Sigmoid colon (tissue), 7 donors: ENCODE results near the gene CELF1. TPM values are rescaled to one million over a fixed set of nuclear protein-coding genes. Genes with fewer than 3 reads are reported as not detected.

ENCODE experiments used
- DNase-seq: peaks from one replicate; pipeline ENCODE4 v3.0.0-alpha.2; 2019
- H3K27ac ChIP-seq, 4 donors: fragments of 200-600 bp; sonication (generic); one replicate each; pipeline ENCODE4 v1.5.1; 2016 to 2019; ENCODE audit warnings: mild to moderate bottlenecking in 1 of 4
- H3K27me3 ChIP-seq, 3 donors: fragments of 200-600 bp; sonication (generic); one replicate each; pipeline ENCODE4 v1.5.1; 2019; ENCODE audit warnings: mild to moderate bottlenecking in 1 of 3
- H3K36me3 ChIP-seq, 4 donors: fragments of 200-600 bp; sonication (generic); one replicate each; pipeline ENCODE4 v1.5.1; 2016 to 2019
- H3K4me1 ChIP-seq, 4 donors: fragments of 200-600 bp; sonication (generic); one replicate each; pipeline ENCODE4 v1.5.1; 2017 to 2019
- H3K4me3 ChIP-seq, 4 donors: fragments of 200-600 bp; sonication (generic); one replicate each; pipeline ENCODE4 v1.5.1; 2017 to 2019; ENCODE audit warnings: mild to moderate bottlenecking in 2 of 4, moderate library complexity in 1 of 4
- H3K9me3 ChIP-seq, 4 donors: fragments of 200-600 bp in 3 of 4; sonication (generic) in 3 of 4; one replicate each; pipeline versions ENCODE4 v1.5.1 to v1.6.1; 2013 to 2019
- EP300 ChIP-seq, 4 donors: sonication (generic); formaldehyde crosslinking; IDR thresholded peaks; one replicate each; pipeline ENCODE4 v1.6.1; 2017; ENCODE audit warnings: antibody characterized with exemption in 4 of 4
- POLR2A ChIP-seq, 2 donors: fragments of 450-650 bp; IDR thresholded peaks; one replicate each; pipeline ENCODE4 v1.6.1; 2016; ENCODE audit warnings: antibody characterized with exemption in 2 of 2, mild to moderate bottlenecking in 2 of 2, moderate library complexity in 2 of 2
- POLR2AphosphoS5 ChIP-seq, 4 donors: sonication (generic); formaldehyde crosslinking; IDR thresholded peaks; one replicate each; pipeline ENCODE4 v1.6.1; 2017; ENCODE audit warnings: antibody characterized with exemption in 4 of 4
- WGBS, 2 donors: extraction: QIAGEN DNeasy Blood & Tissue Kit; methylation state at CpG; one replicate each; pipeline ENCODE4 v1.1.7; 2013; 5-methylcytosine and 5-hydroxymethylcytosine counted together
- intact Hi-C: fragments of 100-400 bp; cut with DNase I; formaldehyde crosslinking; loops from one replicate; pipeline ENCODE4 v1.15.1; 2023
- polyA plus RNA-seq, 3 donors: library from polyadenylated mRNA; stranded (reverse); fragments of 200-250 nt; gene quantifications; one replicate each; pipeline ENCODE4 v1.2.3, GENCODE V29; 2013
- total RNA-seq, 4 donors: library from RNA; depleted of rRNA; stranded (reverse); fragments of >200 nt; gene quantifications; one replicate each; pipeline ENCODE4 v1.1.0, GENCODE V29; 2016
- TF ChIP-seq, protein P1 (sequence below), 4 experiments: fragments of 450-650 bp in 3 of 4; fragments of 200-600 bp in 1 of 4; IDR thresholded peaks; one replicate each; pipeline ENCODE4 v1.5.1; 2016 to 2019; ENCODE audit warnings: antibody characterized with exemption in 4 of 4, mild to moderate bottlenecking in 3 of 4, moderate library complexity in 2 of 4
- donor health status: healthy with polysubstance abuse.
- donor health status: Bipolar disorder and iron deficiency.
- donor health status: healthy.

The CELF1 gene
- total and polyA plus RNA-seq, 7 donors, result 9.0 to 188 (median 87.2) TPM

- H3K4me1 ChIP-seq, result peaks cover 0 to 8% (median 0%) of the 10 kb centered on the region in 4 donors
- H3K27ac ChIP-seq, result no peak overlapping the region
- DNase-seq, result no peak
- H3K27me3 ChIP-seq, result no peaks in the 10 kb centered on the region
- 82 to 89% methylated on average over 4 of the region's 4 CpGs for WGBS, 2 donors
- no peak for TF ChIP-seq POLR2AphosphoS5 (IDR thresholded peaks at IDR 0.05)
- TF ChIP-seq, protein P1, sequence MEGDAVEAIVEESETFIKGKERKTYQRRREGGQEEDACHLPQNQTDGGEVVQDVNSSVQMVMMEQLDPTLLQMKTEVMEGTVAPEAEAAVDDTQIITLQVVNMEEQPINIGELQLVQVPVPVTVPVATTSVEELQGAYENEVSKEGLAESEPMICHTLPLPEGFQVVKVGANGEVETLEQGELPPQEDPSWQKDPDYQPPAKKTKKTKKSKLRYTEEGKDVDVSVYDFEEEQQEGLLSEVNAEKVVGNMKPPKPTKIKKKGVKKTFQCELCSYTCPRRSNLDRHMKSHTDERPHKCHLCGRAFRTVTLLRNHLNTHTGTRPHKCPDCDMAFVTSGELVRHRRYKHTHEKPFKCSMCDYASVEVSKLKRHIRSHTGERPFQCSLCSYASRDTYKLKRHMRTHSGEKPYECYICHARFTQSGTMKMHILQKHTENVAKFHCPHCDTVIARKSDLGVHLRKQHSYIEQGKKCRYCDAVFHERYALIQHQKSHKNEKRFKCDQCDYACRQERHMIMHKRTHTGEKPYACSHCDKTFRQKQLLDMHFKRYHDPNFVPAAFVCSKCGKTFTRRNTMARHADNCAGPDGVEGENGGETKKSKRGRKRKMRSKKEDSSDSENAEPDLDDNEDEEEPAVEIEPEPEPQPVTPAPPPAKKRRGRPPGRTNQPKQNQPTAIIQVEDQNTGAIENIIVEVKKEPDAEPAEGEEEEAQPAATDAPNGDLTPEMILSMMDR (IDR thresholded peaks at IDR 0.05), result no peak
- TF ChIP-seq POLR2A (IDR thresholded peaks at IDR 0.05), result no peak
- TF ChIP-seq EP300 (IDR thresholded peaks at IDR 0.05), result no peak
- no peaks in the 10 kb centered on the region for H3K9me3 ChIP-seq
- intact Hi-C loops, result no loop called here
- H3K4me3 ChIP-seq, result no peak overlapping the region
- H3K36me3 ChIP-seq, result no peaks in the 10 kb centered on the region
Measured at GRCh38 chr11:47451436-47451835, 101.5 kb downstream of the CELF1 start.

GRCh38 chr11:47449541-47449940 lies 103.4 kb downstream of the CELF1 start:
- Histone ChIP-seq H3K27me3 (no peaks in the 10 kb centered on the region), H3K4me1 (peaks cover 0 to 6% (median 0%) of the 10 kb centered on the region in 4 donors), H3K27ac (no peak overlapping the region), H3K36me3 (no peaks in the 10 kb centered on the region), H3K4me3 (no peak overlapping the region), H3K9me3 (no peaks in the 10 kb centered on the region)
- intact Hi-C loops, result no loop called here
- TF ChIP-seq POLR2A (IDR thresholded peaks at IDR 0.05) (no peak), POLR2AphosphoS5 (IDR thresholded peaks at IDR 0.05) (no peak), EP300 (IDR thresholded peaks at IDR 0.05) (no peak)
- TF ChIP-seq, protein P1 (IDR thresholded peaks at IDR 0.05), result no peak
- 86 to 89% methylated on average over 8 of the region's 8 CpGs for WGBS, 2 donors
- no peak for DNase-seq

GRCh38 chr11:47448566-47449427 lies 104.1 kb downstream of the CELF1 start, which contains the start of gene RAPSN:
RAPSN (minus strand) TSS chr11:47449136; CDS start chr11:47448964, 172 bp downstream.
- Histone ChIP-seq H3K4me1 (no peaks in the 10 kb centered on the region), H3K4me3 (no peak within 1 kb of the TSS), H3K27ac (no peak within 1 kb of the TSS), H3K27me3 (no peaks in the 10 kb centered on the region), H3K9me3 (no peaks in the 10 kb centered on the region), H3K36me3 (no peaks in the 10 kb centered on the region)
- 89 to 90% methylated on average over 32 of the region's 32 CpGs for WGBS, 2 donors
- DNase-seq, result no peak
- no peak for TF ChIP-seq POLR2AphosphoS5 (IDR thresholded peaks at IDR 0.05)
- TF ChIP-seq EP300 (IDR thresholded peaks at IDR 0.05), result no peak
- TF ChIP-seq, protein P1 (IDR thresholded peaks at IDR 0.05), result no peak
- TF ChIP-seq POLR2A (IDR thresholded peaks at IDR 0.05), result no peak
- intact Hi-C loops, result no loop called here

DNA sequence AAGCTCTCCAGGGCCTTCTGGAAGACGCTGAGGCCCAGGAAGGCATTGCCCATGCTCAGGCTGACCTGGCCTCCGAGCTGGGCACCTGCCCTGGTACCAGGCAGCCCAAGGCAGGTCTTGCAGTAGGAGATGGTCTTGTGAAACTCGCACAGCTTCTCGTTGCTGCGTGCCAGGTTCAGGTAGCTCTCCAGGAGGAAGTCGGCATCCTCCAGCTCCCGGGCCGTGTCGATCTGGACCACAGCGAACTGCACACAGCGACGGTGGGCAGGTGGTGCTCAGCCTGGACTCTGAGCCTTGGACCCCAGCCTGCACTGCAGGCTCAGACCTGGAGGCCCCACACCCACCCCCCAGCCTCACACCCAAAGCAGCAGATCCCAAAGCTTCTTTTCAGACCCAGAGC lies 105.0 kb downstream of the CELF1 start:
- intact Hi-C loops, result no loop called here
- TF ChIP-seq EP300 (IDR thresholded peaks at IDR 0.05) (no peak), POLR2AphosphoS5 (IDR thresholded peaks at IDR 0.05) (no peak), POLR2A (IDR thresholded peaks at IDR 0.05) (no peak)
- TF ChIP-seq, protein P1 (IDR thresholded peaks at IDR 0.05), result no peak
- 94 to 96% methylated on average over 12 of the region's 12 CpGs for WGBS, 2 donors

More for the DNA sequence above, 105.0 kb downstream of the CELF1 start:
- no peak for DNase-seq
- H3K36me3 ChIP-seq, result no peaks in the 10 kb centered on the region
- H3K4me1 ChIP-seq, result no peaks in the 10 kb centered on the region
- no peaks in the 10 kb centered on the region for H3K9me3 ChIP-seq
- no peak overlapping the region for H3K27ac ChIP-seq
- no peak overlapping the region for H3K4me3 ChIP-seq
- no peaks in the 10 kb centered on the region for H3K27me3 ChIP-seq
